ACHN (cell line): Measurements from ENCODE around the gene IFNAR1.
"Not testable (repeated sequence)": the region's sequence is repeated elsewhere in the genome, so short reads cannot be mapped to it uniquely, and the experiment has no call there.

Experiments used
- DNase-seq: peaks from one replicate; pipeline ENCODE4 v3.0.0-alpha.2; 2015
- in situ Hi-C: cut with HindIII; loops from 2 replicates; pipeline ENCODE4 v1.10.0; 2017; ENCODE audit warnings: low sequenced_read_pairs, low pct_ligation_motif_present, low pct_unique_long_range_greater_than_20kb

IFNAR1 gene

DNA sequence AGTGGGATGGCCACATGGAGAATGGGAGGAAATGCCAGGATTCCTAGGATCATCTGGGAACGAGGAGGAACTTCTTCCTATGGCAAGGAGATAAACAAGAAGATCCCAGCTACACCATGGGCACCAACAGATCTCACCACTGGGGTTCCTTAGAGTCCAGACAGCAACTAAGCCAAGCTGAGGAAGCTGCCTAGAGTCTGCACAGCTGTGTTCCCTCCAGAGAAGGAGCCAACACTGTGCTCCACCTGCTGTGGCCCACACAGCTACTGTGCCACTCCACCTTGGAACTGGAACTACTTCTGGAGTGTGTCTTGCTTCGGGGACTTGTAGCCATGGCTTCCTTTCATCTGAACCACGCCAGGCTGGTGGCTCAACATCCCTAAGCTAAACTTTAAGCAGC is 6.0 kb downstream of the IFNAR1 start:
- no peak for DNase-seq
- in situ Hi-C loops: no loop called here

- no peak for DNase-seq
- in situ Hi-C loops: no loop called here
These were observed 7.4 kb downstream of the IFNAR1 start for GRCh38 chr21:33332143-33332542.

DNA sequence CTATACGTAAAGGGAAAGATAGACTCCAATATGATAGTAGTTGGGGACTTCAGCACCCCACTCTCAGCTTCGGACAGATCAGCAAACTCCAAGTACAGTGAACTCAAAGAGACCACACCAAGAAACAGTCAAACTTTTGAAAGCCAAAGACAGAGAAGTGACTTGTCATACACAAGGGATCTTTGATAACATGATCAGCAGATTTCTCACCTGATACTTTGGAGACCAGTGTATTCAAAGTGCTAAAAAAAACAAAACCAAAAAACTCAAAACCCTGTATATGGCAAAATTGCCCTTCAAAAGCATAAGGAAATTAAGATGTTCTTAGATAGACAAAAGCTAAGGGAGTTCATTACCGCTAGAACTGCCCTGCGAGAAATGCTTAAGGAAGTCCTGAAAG is 9.4 kb downstream of the IFNAR1 start:
- DNase-seq: no peak
- in situ Hi-C loops: no loop called here

DNA sequence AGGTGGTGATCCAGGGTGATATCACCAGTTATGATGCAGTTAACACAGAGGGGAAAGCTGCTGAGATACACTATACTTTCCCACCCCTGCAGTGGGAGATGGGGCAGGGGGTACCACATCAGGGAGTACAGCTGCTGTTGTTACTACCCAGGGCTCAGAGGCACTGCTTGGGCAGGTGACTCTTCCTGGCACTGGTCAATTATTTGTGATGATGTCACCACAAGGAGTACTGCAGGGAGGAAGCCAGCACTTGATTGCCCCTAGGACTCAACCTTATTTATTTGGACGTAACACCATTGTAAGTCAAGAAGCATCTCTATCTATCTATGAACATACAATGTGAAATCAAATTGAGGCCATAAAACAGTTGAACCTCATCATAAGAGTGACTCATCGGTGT is 10.1 kb downstream of the IFNAR1 start:
- in situ Hi-C loops: no loop called here
- no peak for DNase-seq

GRCh38 chr21:33339135-33339534 is 14.4 kb downstream of the IFNAR1 start:
- in situ Hi-C loops: no loop called here
- no peak for DNase-seq

- in situ Hi-C loops: no loop called here
- no peak for DNase-seq
These were observed 15.1 kb downstream of the IFNAR1 start for GRCh38 chr21:33339918-33340317.

DNA sequence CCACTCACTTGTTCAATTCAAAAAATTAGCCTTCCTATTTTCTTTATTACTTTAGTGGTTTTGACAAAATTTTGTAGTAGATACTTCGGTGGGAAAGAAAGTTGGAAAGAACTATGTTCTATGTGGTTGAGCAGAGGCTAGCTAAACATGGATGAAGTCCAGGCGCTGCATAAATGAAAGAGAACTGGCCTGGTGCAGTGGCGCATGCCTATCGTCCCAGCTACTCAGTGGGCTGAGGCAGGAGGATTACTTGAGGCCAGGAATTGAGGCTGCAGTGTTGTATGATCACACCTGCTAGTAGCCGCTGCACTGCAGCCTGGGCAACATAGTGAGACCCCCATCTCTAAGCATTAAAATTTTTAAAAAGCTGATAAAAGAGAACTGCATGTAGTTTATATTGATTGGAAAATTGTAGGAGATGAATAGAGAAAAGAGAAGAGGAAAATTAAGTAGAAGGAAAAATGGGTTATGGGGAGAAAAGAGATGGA is 21.0 kb downstream of the IFNAR1 start:
- in situ Hi-C loops: no loop called here
- no peak for DNase-seq

GRCh38 chr21:33348706-33349105 is 23.9 kb downstream of the IFNAR1 start:
- in situ Hi-C loops: no loop called here
- no peak for DNase-seq

DNA sequence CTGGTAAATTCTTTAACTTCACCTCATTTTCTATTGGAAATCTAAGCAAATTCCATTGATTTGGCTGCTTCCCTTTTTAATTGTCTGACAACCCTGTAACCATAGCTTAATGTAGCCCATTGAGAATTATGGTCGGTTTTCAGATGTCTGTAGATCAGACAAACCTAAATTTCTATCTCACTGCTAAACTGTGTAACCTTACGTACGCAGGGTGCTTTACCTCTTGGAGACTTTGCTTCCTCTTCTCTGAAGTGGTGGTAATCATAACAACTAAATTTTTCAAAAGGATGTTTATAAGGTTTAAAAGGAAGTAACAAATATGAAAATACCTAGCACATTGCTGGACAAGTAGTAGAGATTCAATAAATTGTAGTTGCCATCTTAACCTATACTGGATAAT is 25.9 kb downstream of the IFNAR1 start:
- no peak for DNase-seq
- in situ Hi-C loops: no loop called here

DNA sequence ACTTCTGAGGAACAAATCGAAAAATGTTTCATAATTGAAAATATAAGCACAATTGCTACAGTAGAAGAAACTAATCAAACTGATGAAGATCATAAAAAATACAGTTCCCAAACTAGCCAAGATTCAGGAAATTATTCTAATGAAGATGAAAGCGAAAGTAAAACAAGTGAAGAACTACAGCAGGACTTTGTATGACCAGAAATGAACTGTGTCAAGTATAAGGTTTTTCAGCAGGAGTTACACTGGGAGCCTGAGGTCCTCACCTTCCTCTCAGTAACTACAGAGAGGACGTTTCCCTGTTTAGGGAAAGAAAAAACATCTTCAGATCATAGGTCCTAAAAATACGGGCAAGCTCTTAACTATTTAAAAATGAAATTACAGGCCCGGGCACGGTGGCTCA is 30.6 kb downstream of the IFNAR1 start:
- in situ Hi-C loops: no loop called here
- DNase-seq: no peak

DNA sequence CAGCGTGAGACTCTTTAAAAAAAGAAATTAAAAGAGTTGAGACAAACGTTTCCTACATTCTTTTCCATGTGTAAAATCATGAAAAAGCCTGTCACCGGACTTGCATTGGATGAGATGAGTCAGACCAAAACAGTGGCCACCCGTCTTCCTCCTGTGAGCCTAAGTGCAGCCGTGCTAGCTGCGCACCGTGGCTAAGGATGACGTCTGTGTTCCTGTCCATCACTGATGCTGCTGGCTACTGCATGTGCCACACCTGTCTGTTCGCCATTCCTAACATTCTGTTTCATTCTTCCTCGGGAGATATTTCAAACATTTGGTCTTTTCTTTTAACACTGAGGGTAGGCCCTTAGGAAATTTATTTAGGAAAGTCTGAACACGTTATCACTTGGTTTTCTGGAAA is 31.2 kb downstream of the IFNAR1 start:
- no peak for DNase-seq
- in situ Hi-C loops: no loop called here

DNA sequence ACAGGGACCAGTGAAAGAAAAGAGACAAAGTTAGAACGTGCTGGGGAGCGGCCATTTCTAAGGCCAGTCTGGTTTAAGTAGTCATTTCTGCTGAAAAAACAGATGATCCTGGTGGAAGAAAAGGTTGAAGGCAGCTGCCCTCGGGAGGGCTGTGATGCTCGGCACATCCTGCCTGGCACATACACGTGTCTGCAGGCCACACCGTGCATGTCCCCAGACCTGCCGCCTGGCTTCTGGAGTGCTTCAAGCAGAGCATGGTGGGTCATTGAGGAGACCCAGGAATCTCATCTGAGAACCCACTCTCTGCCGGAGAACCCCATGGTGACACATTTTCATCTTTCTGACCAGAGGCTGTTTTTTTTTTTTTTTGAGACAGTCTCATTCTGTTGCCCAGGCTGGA is 32.4 kb downstream of the IFNAR1 start:
- in situ Hi-C loops: no loop called here
- no peak for DNase-seq

DNA sequence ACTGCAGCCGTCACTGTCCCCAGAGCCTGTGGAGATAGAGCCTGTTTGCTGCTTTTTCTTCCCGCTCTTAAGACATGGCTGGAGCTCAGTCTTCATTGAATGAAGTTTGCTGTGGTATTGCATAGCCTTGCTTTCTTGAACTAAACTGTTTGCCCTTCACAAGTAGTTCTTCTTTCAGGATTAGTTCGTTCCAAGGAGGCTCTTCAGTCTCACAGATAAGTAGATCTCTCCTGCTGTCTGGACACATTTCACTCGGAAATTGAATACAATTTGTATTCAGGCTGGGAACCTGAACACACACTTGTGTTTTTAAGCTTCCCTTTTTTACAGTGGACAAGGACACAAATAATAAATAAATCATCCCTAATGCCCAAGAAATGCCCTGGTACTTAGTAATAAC is 34.7 kb downstream of the IFNAR1 start:
- no peak for DNase-seq
- in situ Hi-C loops: no loop called here

DNA sequence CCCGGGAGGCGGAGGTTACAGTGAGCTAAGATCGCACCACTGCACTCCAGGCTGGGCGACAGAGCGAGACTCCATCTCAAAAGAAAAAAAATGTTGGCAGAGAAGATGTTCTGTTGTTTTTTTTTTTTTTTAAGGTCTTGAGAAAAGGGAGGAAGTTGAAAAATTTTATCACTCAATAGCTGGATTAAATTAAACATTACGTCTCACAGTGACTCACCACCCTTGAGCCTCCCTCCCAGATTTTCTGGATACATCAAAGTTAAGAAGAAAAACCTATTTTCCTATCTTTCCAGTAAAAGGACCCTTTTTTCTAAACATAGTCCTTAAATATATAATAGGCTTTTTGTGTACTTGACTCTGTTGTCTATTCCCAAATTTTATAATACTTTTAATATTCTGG is 35.5 kb downstream of the IFNAR1 start:
- in situ Hi-C loops: no loop called here
- no peak for DNase-seq

- in situ Hi-C loops: no loop called here
- peak; percentile 65 for DNase-seq
These were observed 36.3 kb downstream of the IFNAR1 start for GRCh38 chr21:33360881-33361602.

DNA sequence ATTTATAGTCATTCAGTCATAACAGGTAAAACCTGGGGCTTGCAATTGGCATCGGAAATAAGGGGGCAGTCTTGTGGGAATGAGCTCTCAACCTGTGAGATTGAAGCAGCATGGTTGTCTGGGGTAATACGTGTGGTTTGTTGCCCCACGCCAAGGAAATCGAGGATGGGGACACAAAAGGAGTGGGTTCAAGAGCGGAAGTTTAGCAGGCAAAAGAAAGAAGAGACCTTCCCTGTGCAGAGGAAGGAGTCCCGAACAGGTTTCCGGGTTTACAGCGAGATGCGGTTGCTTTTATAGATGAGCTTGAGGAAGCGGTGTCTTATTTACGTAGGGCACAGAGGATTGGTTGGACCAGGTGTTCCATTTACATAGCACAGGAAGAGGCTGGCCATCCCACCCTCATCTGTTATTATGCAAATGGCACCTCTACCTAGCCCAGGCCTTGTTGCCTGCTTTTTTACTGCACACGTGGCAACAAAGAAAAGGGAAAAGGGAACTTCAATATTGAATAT is 37.3 kb downstream of the IFNAR1 start:
- DNase-seq: no peak
- in situ Hi-C loops: no loop called here

DNA sequence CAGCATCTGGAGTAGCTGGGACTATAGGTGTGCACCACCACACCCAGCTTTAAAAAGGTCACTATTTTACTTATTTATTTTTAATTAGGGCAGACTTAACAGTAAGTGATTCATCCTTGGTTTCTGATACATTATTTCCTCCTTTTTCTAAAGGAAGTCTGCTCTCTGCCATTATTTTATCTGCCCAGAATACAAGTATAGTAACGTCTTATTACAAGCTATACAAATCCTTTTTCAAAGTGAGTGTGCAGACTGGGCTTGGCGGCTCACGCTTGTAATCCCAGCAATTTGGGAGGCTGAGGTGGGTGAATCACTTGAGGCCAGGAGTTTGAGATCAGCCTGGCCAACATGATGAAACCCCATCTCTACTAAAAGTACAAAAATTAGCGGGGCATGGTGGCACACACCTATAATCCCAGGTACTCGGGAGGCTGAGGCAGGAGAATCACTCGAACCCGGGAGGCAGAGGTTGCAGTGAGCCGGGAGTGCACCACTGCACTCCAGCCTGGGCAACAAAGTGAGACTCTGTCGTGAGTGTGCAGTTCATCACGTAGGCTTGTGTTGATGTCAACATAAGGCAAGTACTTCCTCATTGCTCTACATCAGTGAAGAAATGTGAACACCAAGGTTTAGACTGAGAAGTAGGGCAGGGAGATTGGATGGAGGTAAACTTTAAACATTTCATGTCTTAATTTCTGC is 39.3 kb downstream of the IFNAR1 start:
- in situ Hi-C loops: not testable (repeated sequence)

GRCh38 chr21:33364830-33365229 is 40.1 kb downstream of the IFNAR1 start:
- in situ Hi-C loops: no loop called here
- no peak for DNase-seq

More for the DNA sequence above, 39.3 kb downstream of the IFNAR1 start:
- DNase-seq: not testable (repeated sequence)

GRCh38 chr21:33367309-33367973 is 42.7 kb downstream of the IFNAR1 start:
- no peak for DNase-seq

More at GRCh38 chr21:33367309-33367973, 42.7 kb downstream of the IFNAR1 start:
- in situ Hi-C loops: no loop called here
